ENCODE data around the gene KIF21A. TPM values are rescaled to one million over a fixed set of nuclear protein-coding genes. Genes with fewer than 3 reads are reported as not detected.

Gene KIF21A
- total RNA-seq, 4 donors from 2014 or later, result 28.4 to 36.4 (median 33.1) TPM

GRCh38 chr12:39426636-39427240 lies 16.2 kb downstream of the KIF21A start:
- Histone ChIP-seq H3K27me3 (no peaks in the 10 kb centered on the region), H3K9me3 (no peaks in the 10 kb centered on the region), H3K4me3 (no peak overlapping the region), H3K4me1 (peaks cover 8 to 11% of the 10 kb centered on the region in 2 donors), H3K27ac (no peak overlapping the region), H3K36me3 (no peaks in the 10 kb centered on the region)
- TF ChIP-seq CTCF (IDR thresholded peaks at IDR 0.05 in 4 of 5, conservative IDR thresholded peaks at IDR 0.05 in 1 of 5), result no peak
- no peak for TF ChIP-seq POLR2A (IDR thresholded peaks at IDR 0.05)
- in situ Hi-C loops (cut with MboI; ENCODE audit: low sequenced_read_pairs in 4 of 4) (no loop called here), intact Hi-C loops (cut with DNase I; ENCODE audit: low total_unique reads) (no loop called here)
- ATAC-seq, result no peak
- no peak for DNase-seq

- no peaks in the 10 kb centered on the region for H3K9me3 ChIP-seq
- H3K27me3 ChIP-seq, result no peaks in the 10 kb centered on the region
- peaks cover 0 to 3% of the 10 kb centered on the region in 2 donors for H3K4me1 ChIP-seq
- no peak overlapping the region for H3K27ac ChIP-seq
- TF ChIP-seq CTCF (IDR thresholded peaks at IDR 0.05 in 4 of 5, conservative IDR thresholded peaks at IDR 0.05 in 1 of 5) (no peak), POLR2A (IDR thresholded peaks at IDR 0.05) (no peak)
- in situ Hi-C loops (cut with MboI; ENCODE audit: low sequenced_read_pairs in 4 of 4), result no loop called here
- no peak overlapping the region for H3K4me3 ChIP-seq
- DNase-seq (no peak), ATAC-seq (no peak)
- no peaks in the 10 kb centered on the region for H3K36me3 ChIP-seq
- intact Hi-C loops (cut with DNase I; ENCODE audit: low total_unique reads), result no loop called here
These were observed 22.9 kb downstream of the KIF21A start for GRCh38 chr12:39420043-39420442.

GRCh38 chr12:39419471-39419870 lies 23.4 kb downstream of the KIF21A start:
- ATAC-seq, result no peak
- no peak overlapping the region for H3K4me3 ChIP-seq
- H3K27ac ChIP-seq, result no peak overlapping the region
- no peaks in the 10 kb centered on the region for H3K27me3 ChIP-seq
- no peak for TF ChIP-seq POLR2A (IDR thresholded peaks at IDR 0.05)
- in situ Hi-C loops (cut with MboI; ENCODE audit: low sequenced_read_pairs in 4 of 4) (no loop called here), intact Hi-C loops (cut with DNase I; ENCODE audit: low total_unique reads) (no loop called here)
- H3K9me3 ChIP-seq, result no peaks in the 10 kb centered on the region
- peaks cover 0 to 3% of the 10 kb centered on the region in 2 donors for H3K4me1 ChIP-seq
- H3K36me3 ChIP-seq, result no peaks in the 10 kb centered on the region
- DNase-seq, result no peak

- in situ Hi-C loops (cut with MboI; ENCODE audit: low sequenced_read_pairs in 4 of 4) (no loop called here), intact Hi-C loops (cut with DNase I; ENCODE audit: low total_unique reads) (no loop called here)
These were observed 25.0 kb downstream of the KIF21A start for GRCh38 chr12:39417916-39418315.

More at GRCh38 chr12:39417916-39418315, 25.0 kb downstream of the KIF21A start:
- no peak for ATAC-seq
- peaks cover 0 to 3% of the 10 kb centered on the region in 2 donors for H3K4me1 ChIP-seq
- no peak overlapping the region for H3K4me3 ChIP-seq
- no peaks in the 10 kb centered on the region for H3K9me3 ChIP-seq
- H3K36me3 ChIP-seq, result no peaks in the 10 kb centered on the region
- no peaks in the 10 kb centered on the region for H3K27me3 ChIP-seq
- no peak overlapping the region for H3K27ac ChIP-seq
- no peak for TF ChIP-seq CTCF (IDR thresholded peaks at IDR 0.05 in 4 of 5, conservative IDR thresholded peaks at IDR 0.05 in 1 of 5)
- TF ChIP-seq POLR2A (IDR thresholded peaks at IDR 0.05), result no peak
- DNase-seq, result no peak
